K562 (cell line): Measurements from ENCODE around the gene ZNF485. TPM values are rescaled to one million over a fixed set of nuclear protein-coding genes. Genes with fewer than 3 reads are reported as not detected.

Experiments
- BDP1 ChIP-seq: IDR thresholded peaks from 3 replicates; pipeline ENCODE4 v1.6.1; 2011; ENCODE audit not compliant: insufficient read length, insufficient read depth
- E2F4 ChIP-seq: sonication (generic); formaldehyde crosslinking; IDR thresholded peaks from 2 replicates; pipeline ENCODE4 v1.8.0; 2022; ENCODE audit warnings: mild to moderate bottlenecking, low read depth, missing genetic modification reagents
- GABPA ChIP-seq: fragments of 200-800 bp; sonication (Bioruptor generic); conservative IDR thresholded peaks from 2 replicates; pipeline ENCODE4 v1.6.1; 2016; ENCODE audit warnings: low read depth, missing genetic modification characterization, missing compliant biosample characterization
- GABPB2 ChIP-seq: fragments of 250-450 bp; sonication (Bioruptor Pico); conservative IDR thresholded peaks from 2 replicates; pipeline ENCODE4 v1.5.1; 2021; ENCODE audit warnings: mild to moderate bottlenecking
- HDAC6 ChIP-seq: IDR thresholded peaks from 2 replicates; pipeline ENCODE4 v1.6.1; 2012; ENCODE audit warnings: low read depth, mild to moderate bottlenecking, control low read depth, inconsistent platforms, low read length, moderate library complexity
- HEY1 ChIP-seq: fragments of 250-450 bp; sonication (Bioruptor Pico); IDR thresholded peaks from 2 replicates; pipeline ENCODE4 v1.5.0; 2020; ENCODE audit warnings: mild to moderate bottlenecking, moderate library complexity, borderline replicate concordance
- HNRNPLL ChIP-seq: fragments of 200-400 bp; formaldehyde crosslinking; IDR thresholded peaks from 2 replicates; pipeline ENCODE4 v1.6.1; 2017; ENCODE audit warnings: low read length, low read depth, mild to moderate bottlenecking; ENCODE audit not compliant: poor library complexity, severe bottlenecking
- MGA ChIP-seq: fragments of 450-650 bp; IDR thresholded peaks from 2 replicates; pipeline ENCODE4 v1.6.1; 2016; ENCODE audit warnings: mild to moderate bottlenecking, moderate library complexity
- MTA1 ChIP-seq: fragments of 450-650 bp; IDR thresholded peaks from 2 replicates; pipeline ENCODE4 v1.6.1; 2017; ENCODE audit warnings: borderline replicate concordance
- MTF1 ChIP-seq: fragments of 250-450 bp; sonication (Bioruptor Pico); IDR thresholded peaks from 2 replicates; pipeline ENCODE4 v1.9.0; 2021; ENCODE audit warnings: moderate library complexity, mild to moderate bottlenecking, inconsistent platforms, borderline replicate concordance
- PHB2 ChIP-seq: fragments of 450-650 bp; IDR thresholded peaks from 2 replicates; pipeline ENCODE4 v1.6.1; 2017; ENCODE audit warnings: low read depth
- RBFOX2 ChIP-seq: fragments of 200-400 bp; formaldehyde crosslinking; IDR thresholded peaks from 2 replicates; pipeline ENCODE4 v1.6.1; 2017; ENCODE audit warnings: low read depth, mild to moderate bottlenecking, low read length, moderate library complexity
- STAT5B ChIP-seq: fragments of 250-450 bp; sonication (Bioruptor Pico); IDR thresholded peaks from 2 replicates; pipeline ENCODE4 v1.8.0; 2021; ENCODE audit warnings: mild to moderate bottlenecking, inconsistent platforms
- ZNF146 ChIP-seq: IDR thresholded peaks from one replicate; pipeline ENCODE4 v1.6.1; 2018; ENCODE audit warnings: missing compliant biosample characterization; ENCODE audit not compliant: unreplicated experiment
- ZNF23 ChIP-seq: fragments of 250-450 bp; sonication (Bioruptor Pico); IDR thresholded peaks from 2 replicates; pipeline ENCODE4 v1.4.0; 2020; ENCODE audit warnings: mild to moderate bottlenecking
- polyA plus RNA-seq, 8 experiments: library from polyadenylated mRNA; depleted of rRNA in 4 of 8; stranded (reverse) in 5 of 8; unstranded in 3 of 8; fragments of >200 nt; fragmentation: Nextera tagmentation in 2 of 8; fragmentation: Illumina TruSeq in 1 of 8; extraction: Ambion mirVana in 2 of 8; extraction: Trizol in 1 of 8; gene quantifications; 2 replicates each; pipeline versions ENCODE4 v1.2.1 to v1.2.3, GENCODE V29; 2011 to 2014; ENCODE audit warnings: inconsistent platforms in 1 of 8, missing spikeins in 1 of 8
- total RNA-seq, 7 experiments: library from RNA; depleted of rRNA in 6 of 7; stranded (reverse); fragments of >200 nt in 6 of 7; fragmentation: Illumina TruSeq in 2 of 7; extraction: Trizol in 2 of 7; gene quantifications; 2 replicates each; pipeline versions ENCODE4 v1.2.1 to v1.2.3, GENCODE V29; 2011 to 2021; ENCODE audit warnings: low replicate concordance in 1 of 7

Gene ZNF485
- total and polyA plus RNA-seq, 9 of the 15 experiments (the other 6 are each of a cell fraction or from before 2014, with no cell fraction given), result 8.0 to 18.7 (median 11.9) TPM

DNA sequence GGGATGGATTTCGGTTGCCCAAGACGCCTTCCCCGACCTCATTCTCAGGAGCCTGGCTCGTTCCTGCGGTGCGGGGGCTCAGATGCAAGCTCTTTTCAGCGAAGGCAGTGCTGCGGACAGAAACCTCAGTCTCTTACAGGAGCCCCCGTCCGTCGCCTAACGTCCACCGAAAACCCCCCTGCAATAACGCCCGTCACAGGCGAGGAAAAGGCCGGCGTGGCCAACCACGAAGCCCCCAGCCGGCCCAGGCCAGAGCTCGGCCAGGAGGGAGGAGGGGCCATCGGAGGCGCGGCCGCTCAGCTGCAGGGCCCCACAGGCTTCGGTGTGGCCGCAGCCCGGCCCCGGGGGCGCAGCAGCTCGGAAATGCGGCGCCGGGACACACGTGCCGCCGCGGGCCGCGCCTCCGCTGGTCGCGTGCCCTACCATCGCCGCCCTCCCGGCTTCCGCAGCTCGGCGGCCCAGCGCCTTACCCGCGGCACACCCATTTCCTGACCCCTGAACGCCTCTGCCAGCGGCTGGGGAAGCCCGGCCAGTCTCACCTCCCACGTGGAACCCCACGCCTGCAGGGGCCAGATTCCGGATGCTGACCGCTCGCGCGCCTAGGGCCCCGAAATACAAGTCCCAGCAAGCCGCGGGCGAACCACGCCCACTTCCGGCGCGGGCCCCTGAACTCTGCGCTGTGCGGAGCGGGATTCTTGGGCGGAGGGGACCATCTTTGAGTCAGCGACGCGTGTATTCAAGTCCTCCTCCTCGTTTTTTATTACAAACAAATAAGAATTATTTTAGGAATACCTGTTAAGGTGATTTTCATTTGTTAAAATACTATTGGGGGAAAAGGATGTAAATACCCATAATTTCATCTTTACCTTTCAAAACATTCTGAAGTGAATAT lies 32.0 kb upstream of the ZNF485 start, which contains the start of gene ZNF239 (continued):
- TF ChIP-seq E2F4 (CRISPR knock-in tag) (peak; percentile 80; the same call in 1 of the 2 replicates), HEY1 (CRISPR knock-in tag) (no peak), BDP1 (no peak), STAT5B (CRISPR knock-in tag) (no peak), RBFOX2 (peak; percentile 97), PHB2 (no peak), HNRNPLL (peak; percentile 55), GABPA (tag) (peak; percentile 98), ZNF146 (no peak), MTF1 (CRISPR knock-in tag) (no peak), MGA (peak; percentile 97), ZNF23 (CRISPR knock-in tag) (no peak), MTA1 (no peak), HDAC6 (no peak), GABPB2 (CRISPR knock-in tag) (no peak)
